Loucy (cell line): ENCODE results near the gene GPX3.

ENCODE experiments used
- H2AFZ ChIP-seq: fragments of 200-600 bp; sonication (generic); 2 replicates; pipeline ENCODE4 v1.6.0; 2016; ENCODE audit warnings: antibody characterized with exemption, mild to moderate bottlenecking, low read length, moderate library complexity
- H3F3A ChIP-seq: fragments of 200-600 bp; 2 replicates; pipeline ENCODE4 v1.6.0; 2016; ENCODE audit warnings: antibody characterized with exemption, low read depth, mild to moderate bottlenecking
- H3K27me3 ChIP-seq: fragments of 200-600 bp; sonication (generic); 2 replicates; pipeline ENCODE4 v1.6.1; 2014; ENCODE audit warnings: low read length, mild to moderate bottlenecking; ENCODE audit not compliant: insufficient read depth, poor library complexity, severe bottlenecking
- H3K36me3 ChIP-seq: fragments of 200-600 bp; sonication (generic); 2 replicates; pipeline ENCODE4 v1.6.1; 2016; ENCODE audit warnings: low read length; ENCODE audit not compliant: insufficient read depth
- H3K4me1 ChIP-seq: fragments of 200-600 bp; sonication (generic); 2 replicates; pipeline ENCODE4 v1.5.1; 2014; ENCODE audit warnings: low read length, mild to moderate bottlenecking; ENCODE audit not compliant: insufficient read depth, poor library complexity, severe bottlenecking
- H3K4me2 ChIP-seq: fragments of 200-600 bp; sonication (generic); 2 replicates; pipeline ENCODE4 v1.6.0; 2014; ENCODE audit warnings: antibody characterized with exemption, low read length, low read depth, mild to moderate bottlenecking; ENCODE audit not compliant: poor library complexity, severe bottlenecking
- H3K4me3 ChIP-seq: fragments of 200-600 bp; sonication (generic); 2 replicates; pipeline ENCODE4 v1.5.1; 2014; ENCODE audit warnings: low read length, mild to moderate bottlenecking, mixed read lengths; ENCODE audit not compliant: poor library complexity, severe bottlenecking
- H3K79me2 ChIP-seq: fragments of 200-600 bp; sonication (generic); 2 replicates; pipeline ENCODE4 v1.6.1; 2014; ENCODE audit warnings: low read length; ENCODE audit not compliant: insufficient read depth
- H3K9ac ChIP-seq: fragments of 200-600 bp; sonication (generic); 2 replicates; pipeline ENCODE4 v1.6.0; 2014; ENCODE audit warnings: mild to moderate bottlenecking, low read depth, low read length, moderate library complexity; ENCODE audit not compliant: poor library complexity, severe bottlenecking
- H3K9me2 ChIP-seq: fragments of 200-600 bp; sonication (generic); replicated peaks from 2 replicates; pipeline ENCODE4 v1.6.1; 2016; ENCODE audit warnings: low read depth, low read length, mixed read lengths
- H3K9me3 ChIP-seq: fragments of 200-600 bp; sonication (generic); 2 replicates; pipeline ENCODE4 v1.6.1; 2014; ENCODE audit warnings: mild to moderate bottlenecking, antibody characterized with exemption, low read length, low read depth; ENCODE audit not compliant: insufficient read depth
- H4K20me1 ChIP-seq: fragments of 200-600 bp; sonication (generic); 2 replicates; pipeline ENCODE4 v1.6.0; 2014; ENCODE audit warnings: antibody characterized with exemption, low read length, mild to moderate bottlenecking; ENCODE audit not compliant: insufficient read depth, poor library complexity, severe bottlenecking
- EZH2phosphoT487 ChIP-seq: fragments of 200-600 bp; IDR thresholded peaks from 2 replicates; pipeline ENCODE4 v1.6.1; 2018; ENCODE audit warnings: antibody characterized with exemption, mild to moderate bottlenecking, moderate library complexity, borderline replicate concordance
- TF ChIP-seq, protein P1 (sequence below): fragments of 200-600 bp; sonication (generic); conservative IDR thresholded peaks from 2 replicates; pipeline ENCODE4 v1.5.1; 2014; ENCODE audit warnings: mild to moderate bottlenecking, antibody characterized with exemption, low read length

The GPX3 gene

DNA sequence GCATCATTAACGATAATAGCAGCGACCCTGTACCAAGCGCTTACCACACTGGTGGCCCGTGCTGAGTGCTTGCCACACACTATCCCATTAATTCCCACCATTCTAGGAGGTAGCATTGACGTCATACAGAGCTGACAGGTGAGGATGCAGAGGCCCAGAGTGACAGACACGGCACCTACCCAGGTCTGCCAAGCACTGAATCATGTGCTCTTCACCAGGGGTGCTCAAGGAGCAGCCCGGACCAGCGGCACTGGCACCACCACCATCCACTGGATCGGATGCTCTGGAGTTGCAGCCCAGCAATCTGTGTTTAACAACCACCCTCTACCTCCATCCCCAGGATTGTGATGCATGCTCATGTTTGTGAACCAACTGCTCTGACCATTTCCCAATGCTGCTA is 57.0 kb downstream of the GPX3 start:
- Histone ChIP-seq H3K79me2 (peaks cover 90% of the 10 kb centered on the region), H3K4me3 (peak overlapping the region; percentile 89), H3K4me1 (peaks cover 56% of the 10 kb centered on the region), H3K9me2 (no peaks in the 10 kb centered on the region), H3K9ac (peak overlapping the region; percentile 52), H3F3A (0 out of 2 replicates have a peak, but pooled peaks cover 3% of the 10 kb centered on the region), H3K36me3 (no peaks in the 10 kb centered on the region), H3K9me3 (no peaks in the 10 kb centered on the region), H2AFZ (no peak overlapping the region), H3K27me3 (no peaks in the 10 kb centered on the region), H4K20me1 (peaks cover 66% of the 10 kb centered on the region), H3K4me2 (peak overlapping the region; percentile 92)
- TF ChIP-seq, protein P1, sequence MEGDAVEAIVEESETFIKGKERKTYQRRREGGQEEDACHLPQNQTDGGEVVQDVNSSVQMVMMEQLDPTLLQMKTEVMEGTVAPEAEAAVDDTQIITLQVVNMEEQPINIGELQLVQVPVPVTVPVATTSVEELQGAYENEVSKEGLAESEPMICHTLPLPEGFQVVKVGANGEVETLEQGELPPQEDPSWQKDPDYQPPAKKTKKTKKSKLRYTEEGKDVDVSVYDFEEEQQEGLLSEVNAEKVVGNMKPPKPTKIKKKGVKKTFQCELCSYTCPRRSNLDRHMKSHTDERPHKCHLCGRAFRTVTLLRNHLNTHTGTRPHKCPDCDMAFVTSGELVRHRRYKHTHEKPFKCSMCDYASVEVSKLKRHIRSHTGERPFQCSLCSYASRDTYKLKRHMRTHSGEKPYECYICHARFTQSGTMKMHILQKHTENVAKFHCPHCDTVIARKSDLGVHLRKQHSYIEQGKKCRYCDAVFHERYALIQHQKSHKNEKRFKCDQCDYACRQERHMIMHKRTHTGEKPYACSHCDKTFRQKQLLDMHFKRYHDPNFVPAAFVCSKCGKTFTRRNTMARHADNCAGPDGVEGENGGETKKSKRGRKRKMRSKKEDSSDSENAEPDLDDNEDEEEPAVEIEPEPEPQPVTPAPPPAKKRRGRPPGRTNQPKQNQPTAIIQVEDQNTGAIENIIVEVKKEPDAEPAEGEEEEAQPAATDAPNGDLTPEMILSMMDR: no peak
- TF ChIP-seq EZH2phosphoT487: no peak

DNA sequence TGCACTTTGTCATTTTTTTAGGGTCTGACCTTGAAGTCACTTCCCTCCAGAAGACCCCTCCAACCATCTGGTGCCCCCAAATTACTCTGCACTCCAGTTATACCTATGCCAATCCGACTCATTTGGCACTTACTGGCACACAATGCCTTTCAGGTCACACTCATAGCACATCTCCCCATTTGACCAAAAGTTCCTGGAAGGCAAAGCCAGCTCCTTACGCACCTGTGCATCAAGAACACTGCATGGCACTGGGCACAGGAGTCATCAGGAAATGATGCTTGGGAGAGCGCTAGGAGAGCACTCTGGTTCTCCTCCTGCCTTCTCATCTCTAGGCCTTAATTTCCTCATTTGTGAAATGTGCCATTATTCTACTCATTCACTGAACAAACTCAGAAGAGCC is 57.6 kb downstream of the GPX3 start:
- no peak overlapping the region for H2AFZ ChIP-seq
- H3K27me3 ChIP-seq: no peaks in the 10 kb centered on the region
- H3K36me3 ChIP-seq: no peaks in the 10 kb centered on the region
- peaks cover 61% of the 10 kb centered on the region for H3K4me1 ChIP-seq
- TF ChIP-seq EZH2phosphoT487: no peak
- TF ChIP-seq, protein P1: no peak
- 0 out of 2 replicates have a peak, but pooled peaks cover 3% of the 10 kb centered on the region for H3F3A ChIP-seq
- H3K4me2 ChIP-seq: peak overlapping the region; percentile 92
- peaks cover 63% of the 10 kb centered on the region for H4K20me1 ChIP-seq
- H3K9me2 ChIP-seq: no peaks in the 10 kb centered on the region
- no peaks in the 10 kb centered on the region for H3K9me3 ChIP-seq
- peaks cover 90% of the 10 kb centered on the region for H3K79me2 ChIP-seq
- peak overlapping the region; percentile 52 for H3K9ac ChIP-seq
- peak overlapping the region; percentile 89 for H3K4me3 ChIP-seq
